Mammary epithelial cell (primary cell): ENCODE data around the gene NLRX1.

ENCODE experiments used
- CTCF ChIP-seq, 2 donors: IDR thresholded peaks in 1 of 2; conservative IDR thresholded peaks in 1 of 2; 2 replicates each; pipeline ENCODE4 v1.5.1; 2011 to 2012; ENCODE audit warnings: inconsistent platforms in 2 of 2, low read length in 2 of 2, mild to moderate bottlenecking in 2 of 2, control low read depth in 1 of 2, low read depth in 1 of 2; ENCODE audit not compliant: insufficient read depth in 1 of 2; ENCODE audit errors: extremely low read depth in 1 of 2
- EZH2 ChIP-seq: IDR thresholded peaks from 2 replicates; pipeline ENCODE4 v1.6.1; 2012; ENCODE audit warnings: low read length, inconsistent platforms, borderline replicate concordance

- TF ChIP-seq CTCF (conservative IDR thresholded peaks at IDR 0.05 in 1 of 2, IDR thresholded peaks at IDR 0.05 in 1 of 2; ENCODE audit: extremely low read depth in 1 of 2, insufficient read depth in 1 of 2, low read depth in 1 of 2, low read length in 2 of 2) (no peak), EZH2 (no peak)
Observed at GRCh38 chr11:119172513-119172912, 4.0 kb downstream of the NLRX1 start.
